ENCODE results near the gene LTB. TPM values are rescaled to one million over a fixed set of nuclear protein-coding genes. Genes with fewer than 3 reads are reported as not detected.
A peak's percentile ranks its signal among the peaks of the same experiment; 100 is the strongest.

The LTB gene
- total and polyA plus RNA-seq, 2 of the 4 experiments (the other 2 are of a cell fraction): not detected

DNA sequence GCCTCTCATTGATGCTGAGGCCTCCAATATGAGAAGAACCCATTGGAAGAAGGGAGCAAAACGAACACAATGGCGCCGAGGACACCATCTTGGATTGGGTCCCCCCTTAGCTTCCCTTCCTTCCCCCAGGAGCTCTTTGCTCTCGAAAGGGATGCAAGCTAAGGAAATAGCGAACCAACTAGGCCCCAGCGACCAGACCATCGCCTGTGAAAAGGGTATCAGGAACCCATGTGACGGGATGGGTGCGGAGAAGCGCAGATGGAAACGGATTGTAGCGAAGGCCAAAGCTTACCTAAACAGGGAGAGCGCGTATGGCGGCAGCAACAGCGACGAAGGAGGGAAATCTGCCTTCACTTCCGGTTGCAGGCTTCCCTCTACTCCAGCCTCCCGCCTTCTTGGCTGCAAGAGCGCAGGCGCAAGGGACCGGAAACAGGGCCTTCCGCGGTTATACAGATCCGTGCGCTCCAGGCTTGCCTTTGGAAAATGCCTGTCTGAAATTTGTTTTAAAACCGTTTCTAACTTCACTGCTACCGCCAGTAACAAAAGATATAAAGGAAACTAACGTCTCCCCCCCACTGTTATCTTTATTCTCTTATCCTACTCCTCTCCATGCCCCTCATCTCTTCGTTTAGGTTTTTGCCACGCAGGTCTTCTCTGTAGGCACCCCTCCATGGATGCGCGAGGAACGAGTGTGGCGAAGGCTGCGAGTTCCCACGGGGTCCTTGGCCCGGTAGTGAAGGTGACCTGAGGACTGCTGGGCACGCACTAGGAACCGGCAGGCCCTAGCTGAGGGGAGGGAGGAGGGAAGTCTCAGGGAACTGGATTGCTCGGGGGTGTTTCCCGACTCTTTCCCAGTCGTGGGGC is 40.3 kb downstream of the LTB start, which contains the start of gene DDX39B:
DDX39B (minus strand) TSS at position 346 of the 864 bp plus-strand sequence. CDS start 1,471 bp downstream, outside the sequence.
- Histone ChIP-seq H3K18ac (ENCODE audit: low read depth, low read length) (peak within 1 kb of the TSS; percentile 69), H2BK15ac (ENCODE audit: low read depth, low read length) (peak within 1 kb of the TSS; percentile 67; the same call in 1 of the 3 replicates), H3K27ac (ENCODE audit: insufficient read depth, low read length) (peak within 1 kb of the TSS; percentile 83), H3K56ac (ENCODE audit: extremely low read depth, insufficient read depth, low read length) (peak within 1 kb of the TSS; percentile 99), H3K9me1 (ENCODE audit: insufficient read depth, low read length) (0 out of 2 replicates have a peak, but pooled peaks cover 6% of the 10 kb centered on the region), H3K27me3 (ENCODE audit: control insufficient read depth, insufficient read depth, low read length) (no peaks in the 10 kb centered on the region), H3K14ac (replicated peaks; ENCODE audit: low read depth, low read length) (peak within 1 kb of the TSS; percentile 100), H4K8ac (ENCODE audit: low read depth in 2 of 2, low read length in 2 of 2) (peak within 1 kb of the TSS; percentile 87 to 99), H3K4me1 (ENCODE audit: control insufficient read depth, insufficient read depth, low read length) (peaks cover 10% of the 10 kb centered on the region), H2AFZ (replicated peaks; ENCODE audit: low read length, poor library complexity) (peak within 1 kb of the TSS; percentile 93), H2AK9ac (replicated peaks; ENCODE audit: low read depth, low read length, poor library complexity) (peak within 1 kb of the TSS; percentile 98), H3K4ac (ENCODE audit: low read depth, low read length) (peak within 1 kb of the TSS; percentile 96), H4K91ac (ENCODE audit: insufficient read depth, low read depth, low read length) (peak within 1 kb of the TSS; percentile 99), H4K20me1 (ENCODE audit: insufficient read depth, low read length) (peaks cover 49% of the 10 kb centered on the region), H3K4me2 (ENCODE audit: low read depth, low read length) (peak within 1 kb of the TSS; percentile 85), H3K79me1 (ENCODE audit: low read depth in 1 of 2, low read length in 2 of 2) (peaks cover 10 to 54% of the 10 kb centered on the region in 2 experiments), H2BK5ac (ENCODE audit: low read depth, low read length, poor library complexity, severe bottlenecking) (peak within 1 kb of the TSS; percentile 99), H2BK20ac (ENCODE audit: low read depth, low read length) (peak within 1 kb of the TSS; percentile 77; the same call in 1 of the 2 replicates), H3K9ac (ENCODE audit: low read depth, low read length) (peak within 1 kb of the TSS; percentile 99), H4K5ac (ENCODE audit: low read depth, low read length) (peak within 1 kb of the TSS; percentile 87), H3K4me3 (ENCODE audit: insufficient read depth, low read depth, low read length) (peak within 1 kb of the TSS; percentile 72), H2BK120ac (ENCODE audit: low read depth, low read length) (peak within 1 kb of the TSS; percentile 85), H3K36me3 (ENCODE audit: control insufficient read depth, insufficient read depth, low read length) (peaks cover 26% of the 10 kb centered on the region), H3K23ac (ENCODE audit: low read depth, low read length) (peak within 1 kb of the TSS; percentile 99), H3K9me3 (ENCODE audit: control insufficient read depth, insufficient read depth, low read length) (no peaks in the 10 kb centered on the region), H2AK5ac (ENCODE audit: low read depth, low read length) (peak within 1 kb of the TSS; percentile 99)
- ChIA-PET CTCF (interaction anchor here (0.6 to 1.5 kb wide), 4 partner anchors 9 to 57 kb away, joined by 3 to 6 read pairs (median 3); no protein-coding TSS in a partner anchor), POLR2A (ENCODE audit: unreplicated experiment) (interaction anchor here (0.5 to 1.0 kb wide), 5 partner anchors 46 to 1427 kb away, joined by 3 to 8 read pairs (median 4); no protein-coding TSS in a partner anchor)
- in situ Hi-C loops (cut with MboI; ENCODE audit: low sequenced_read_pairs) (loop anchor here (5.0 to 10.0 kb wide), 2 partner anchors 50 to 293 kb away; no protein-coding TSS in a partner anchor), dilution Hi-C loops (cut with HindIII; ENCODE audit: low sequenced_read_pairs, unreplicated experiment) (no loop called here), intact Hi-C loops (cut with micrococcal nuclease) (loop anchor here (1.0 kb wide), 2 partner anchors 49 to 143 kb away; no protein-coding TSS in a partner anchor)
- no TSS peak for BruUV-seq (replicated peaks)
- ATAC-seq (ENCODE audit: low read depth) (peak; percentile 83), DNase-seq (peak; percentile 98)
- 0% methylated on average over 12 of the region's 43 CpGs; no CpG with 5 or more reads in 1 of the 2 experiments for WGBS, 2 experiments (ENCODE audit: extremely low coverage in 2 of 2, insufficient read length in 1 of 2)
- TF ChIP-seq, protein P1, sequence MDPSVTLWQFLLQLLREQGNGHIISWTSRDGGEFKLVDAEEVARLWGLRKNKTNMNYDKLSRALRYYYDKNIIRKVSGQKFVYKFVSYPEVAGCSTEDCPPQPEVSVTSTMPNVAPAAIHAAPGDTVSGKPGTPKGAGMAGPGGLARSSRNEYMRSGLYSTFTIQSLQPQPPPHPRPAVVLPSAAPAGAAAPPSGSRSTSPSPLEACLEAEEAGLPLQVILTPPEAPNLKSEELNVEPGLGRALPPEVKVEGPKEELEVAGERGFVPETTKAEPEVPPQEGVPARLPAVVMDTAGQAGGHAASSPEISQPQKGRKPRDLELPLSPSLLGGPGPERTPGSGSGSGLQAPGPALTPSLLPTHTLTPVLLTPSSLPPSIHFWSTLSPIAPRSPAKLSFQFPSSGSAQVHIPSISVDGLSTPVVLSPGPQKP (IDR thresholded peaks at IDR 0.05; ENCODE audit: borderline replicate concordance, low read depth, low read length): no peak
- TF ChIP-seq MAFK (IDR thresholded peaks at IDR 0.05; ENCODE audit: low read depth, low read length) (no peak), CEBPB (IDR thresholded peaks at IDR 0.05; ENCODE audit: low read depth, low read length) (no peak), MXI1 (IDR thresholded peaks at IDR 0.05; ENCODE audit: borderline replicate concordance, low read depth, low read length) (peak; percentile 77), RCOR1 (IDR thresholded peaks at IDR 0.05; ENCODE audit: insufficient replicate concordance, low read length) (peak; percentile 52), POLR2A (IDR thresholded peaks at IDR 0.05; ENCODE audit: low read depth, low read length) (peak; percentile 98), RFX5 (IDR thresholded peaks at IDR 0.05; ENCODE audit: low read depth, low read length) (no peak), NFE2L2 (IDR thresholded peaks at IDR 0.05; ENCODE audit: low read depth, low read length) (no peak), RAD21 (IDR thresholded peaks at IDR 0.05; ENCODE audit: low read length) (0 out of 2 replicates have a peak, but pooled peaks have one; percentile 13), SMC3 (IDR thresholded peaks at IDR 0.05; ENCODE audit: low read depth, low read length) (no peak)
- TF ChIP-seq, protein P2, sequence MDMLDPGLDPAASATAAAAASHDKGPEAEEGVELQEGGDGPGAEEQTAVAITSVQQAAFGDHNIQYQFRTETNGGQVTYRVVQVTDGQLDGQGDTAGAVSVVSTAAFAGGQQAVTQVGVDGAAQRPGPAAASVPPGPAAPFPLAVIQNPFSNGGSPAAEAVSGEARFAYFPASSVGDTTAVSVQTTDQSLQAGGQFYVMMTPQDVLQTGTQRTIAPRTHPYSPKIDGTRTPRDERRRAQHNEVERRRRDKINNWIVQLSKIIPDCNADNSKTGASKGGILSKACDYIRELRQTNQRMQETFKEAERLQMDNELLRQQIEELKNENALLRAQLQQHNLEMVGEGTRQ (IDR thresholded peaks at IDR 0.05; ENCODE audit: low read depth, low read length): no peak
- TF ChIP-seq, protein P3, sequence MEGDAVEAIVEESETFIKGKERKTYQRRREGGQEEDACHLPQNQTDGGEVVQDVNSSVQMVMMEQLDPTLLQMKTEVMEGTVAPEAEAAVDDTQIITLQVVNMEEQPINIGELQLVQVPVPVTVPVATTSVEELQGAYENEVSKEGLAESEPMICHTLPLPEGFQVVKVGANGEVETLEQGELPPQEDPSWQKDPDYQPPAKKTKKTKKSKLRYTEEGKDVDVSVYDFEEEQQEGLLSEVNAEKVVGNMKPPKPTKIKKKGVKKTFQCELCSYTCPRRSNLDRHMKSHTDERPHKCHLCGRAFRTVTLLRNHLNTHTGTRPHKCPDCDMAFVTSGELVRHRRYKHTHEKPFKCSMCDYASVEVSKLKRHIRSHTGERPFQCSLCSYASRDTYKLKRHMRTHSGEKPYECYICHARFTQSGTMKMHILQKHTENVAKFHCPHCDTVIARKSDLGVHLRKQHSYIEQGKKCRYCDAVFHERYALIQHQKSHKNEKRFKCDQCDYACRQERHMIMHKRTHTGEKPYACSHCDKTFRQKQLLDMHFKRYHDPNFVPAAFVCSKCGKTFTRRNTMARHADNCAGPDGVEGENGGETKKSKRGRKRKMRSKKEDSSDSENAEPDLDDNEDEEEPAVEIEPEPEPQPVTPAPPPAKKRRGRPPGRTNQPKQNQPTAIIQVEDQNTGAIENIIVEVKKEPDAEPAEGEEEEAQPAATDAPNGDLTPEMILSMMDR (conservative IDR thresholded peaks at IDR 0.05; ENCODE audit: low read depth, low read length): no peak
